ENCODE results near the gene SDF4.

SDF4 gene

GRCh38 chr1:1213345-1214265, 18.2 kb downstream of the SDF4 start, which contains the start of gene TNFRSF4:
TSS of gene TNFRSF4 (minus strand) at chr1:1214153. CDS start at chr1:1214127, 26 bp downstream.
- peak in 1 of 2 donors; percentile 53 for DNase-seq (ENCODE audit: low read depth in 1 of 2, low spot score in 1 of 2)

GRCh38 chr1:1212780-1213344, 18.9 kb downstream of the SDF4 start:
- no peak for DNase-seq (ENCODE audit: low read depth in 1 of 2, low spot score in 1 of 2)

- no peak for DNase-seq (ENCODE audit: low read depth in 1 of 2, low spot score in 1 of 2)
Measured at GRCh38 chr1:1211541-1212441, 20.0 kb downstream of the SDF4 start.

GRCh38 chr1:1210726-1211540, 20.9 kb downstream of the SDF4 start:
- no peak for DNase-seq (ENCODE audit: low read depth in 1 of 2, low spot score in 1 of 2)

- DNase-seq (ENCODE audit: low read depth in 1 of 2, low spot score in 1 of 2) = no peak
Measured at GRCh38 chr1:1208713-1209433, 22.9 kb downstream of the SDF4 start.

GRCh38 chr1:1207571-1207892, 24.3 kb downstream of the SDF4 start:
- no peak for DNase-seq (ENCODE audit: low read depth in 1 of 2, low spot score in 1 of 2)

- no peak for DNase-seq (ENCODE audit: low read depth in 1 of 2, low spot score in 1 of 2)
Measured at GRCh38 chr1:1206966-1207531, 24.8 kb downstream of the SDF4 start.

GRCh38 chr1:1206376-1206965, 25.3 kb downstream of the SDF4 start, which contains the start of gene TNFRSF18:
TSS of gene TNFRSF18 (minus strand) at chr1:1206592. CDS start at chr1:1206571, 21 bp downstream.
- peak in 1 of 2 donors; percentile 48 for DNase-seq (ENCODE audit: low read depth in 1 of 2, low spot score in 1 of 2)

GRCh38 chr1:1205769-1206375, 25.9 kb downstream of the SDF4 start:
- no peak for DNase-seq (ENCODE audit: low read depth in 1 of 2, low spot score in 1 of 2)

- no peak for DNase-seq (ENCODE audit: low read depth in 1 of 2, low spot score in 1 of 2)
Measured at GRCh38 chr1:1204998-1205768, 26.6 kb downstream of the SDF4 start.

GRCh38 chr1:1204425-1204920, 27.3 kb downstream of the SDF4 start:
- DNase-seq (ENCODE audit: low read depth in 1 of 2, low spot score in 1 of 2) = no peak

- DNase-seq (ENCODE audit: low read depth in 1 of 2, low spot score in 1 of 2) = no peak
Measured at GRCh38 chr1:1203561-1204424, 28.0 kb downstream of the SDF4 start.

- no peak for DNase-seq (ENCODE audit: low read depth in 1 of 2, low spot score in 1 of 2)
Measured at GRCh38 chr1:1202831-1203560, 28.8 kb downstream of the SDF4 start.

GRCh38 chr1:1200876-1201810, 30.7 kb downstream of the SDF4 start:
- peak; percentile 82 to 95 for DNase-seq (ENCODE audit: low read depth in 1 of 2, low spot score in 1 of 2)

Measured in stimulated activated CD4-positive, alpha-beta T cell treated with anti-CD3 and anti-CD28 coated beads, Interleukin-15, amount 100 ng/mL, for 1 hour (primary cell).